Erythroblast (primary cell): Measurements from ENCODE around the gene CCDC6.

Source experiments
- GATA1 ChIP-seq: IDR thresholded peaks from 2 replicates; pipeline ENCODE4 v1.6.1; 2011; ENCODE audit warnings: low read depth, mild to moderate bottlenecking, control low read depth, low read length, moderate library complexity
- POLR2A ChIP-seq: IDR thresholded peaks from 2 replicates; pipeline ENCODE4 v1.6.1; 2011; ENCODE audit warnings: mild to moderate bottlenecking, low read length

DNA sequence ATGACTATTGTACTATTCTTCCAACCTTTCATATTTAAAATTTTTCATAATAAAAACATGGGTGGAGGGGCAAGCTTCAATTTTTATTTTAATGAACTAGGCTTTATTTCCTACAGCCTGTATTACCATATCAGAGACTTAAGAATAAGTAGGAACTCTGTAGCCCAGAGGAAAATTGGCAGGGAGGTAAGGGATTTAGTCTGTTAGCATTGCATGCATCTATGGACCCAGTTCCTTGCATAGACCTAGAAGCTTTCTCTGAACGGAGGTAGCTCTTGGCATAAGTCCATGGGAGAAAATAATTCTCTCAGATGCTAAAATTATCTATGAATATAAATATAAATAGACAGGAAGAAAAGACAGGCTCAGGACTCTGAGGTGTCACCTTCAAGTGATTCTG is 31.4 kb upstream of the CCDC6 start:
- no peak for TF ChIP-seq POLR2A
- TF ChIP-seq GATA1 = no peak
